ENCODE measurements around the gene IFT27. TPM values are rescaled to one million over a fixed set of nuclear protein-coding genes. Genes with fewer than 3 reads are reported as not detected.

IFT27 gene
- total RNA-seq, 4 donors from 2014 or later, result 5.8 to 22.7 (median 12.9) TPM

DNA sequence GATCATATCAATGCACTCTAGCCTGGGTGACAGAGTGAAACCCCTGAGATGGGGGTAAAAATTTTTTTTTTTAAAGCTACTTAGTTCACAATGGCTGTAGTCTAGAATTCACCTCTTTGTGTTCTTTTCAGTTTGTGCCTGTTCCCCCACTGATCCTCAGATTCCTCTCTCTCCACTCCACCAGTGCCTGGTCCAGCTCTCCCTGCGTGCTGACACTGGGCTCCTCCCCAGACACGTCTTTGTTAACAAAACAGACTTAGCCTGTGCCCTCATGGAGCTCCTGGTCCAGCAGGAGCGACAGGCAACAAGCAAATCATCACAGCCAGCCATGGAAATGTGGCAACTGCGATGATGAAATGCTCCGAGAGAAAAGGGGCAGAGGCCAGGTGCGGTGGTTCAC, 34.0 kb downstream of the IFT27 start:
- Histone ChIP-seq H3K4me3 (no peak overlapping the region), H3K9me3 (no peaks in the 10 kb centered on the region), H3K27ac (no peak overlapping the region), H3K27me3 (peaks cover 17% of the 10 kb centered on the region), H3K4me1 (peaks cover 0 to 8% (median 3%) of the 10 kb centered on the region in 4 donors), H3K36me3 (no peaks in the 10 kb centered on the region)
- no peak for DNase-seq
- WGBS, 2 donors (ENCODE audit: low coverage in 1 of 2), result 44 to 50% methylated on average over 1 to 6 of the region's 6 CpGs
- in situ Hi-C loops (cut with MboI; ENCODE audit: low pct_ligation_motif_present in 1 of 4, low pct_unique_long_range_greater_than_20kb in 1 of 4, low sequenced_read_pairs in 3 of 4), result no loop called here
- TF ChIP-seq POLR2AphosphoS5 (IDR thresholded peaks at IDR 0.05) (no peak), EP300 (IDR thresholded peaks at IDR 0.05; ENCODE audit: low read depth) (no peak), POLR2A (IDR thresholded peaks at IDR 0.05) (no peak)
- TF ChIP-seq, protein P1, sequence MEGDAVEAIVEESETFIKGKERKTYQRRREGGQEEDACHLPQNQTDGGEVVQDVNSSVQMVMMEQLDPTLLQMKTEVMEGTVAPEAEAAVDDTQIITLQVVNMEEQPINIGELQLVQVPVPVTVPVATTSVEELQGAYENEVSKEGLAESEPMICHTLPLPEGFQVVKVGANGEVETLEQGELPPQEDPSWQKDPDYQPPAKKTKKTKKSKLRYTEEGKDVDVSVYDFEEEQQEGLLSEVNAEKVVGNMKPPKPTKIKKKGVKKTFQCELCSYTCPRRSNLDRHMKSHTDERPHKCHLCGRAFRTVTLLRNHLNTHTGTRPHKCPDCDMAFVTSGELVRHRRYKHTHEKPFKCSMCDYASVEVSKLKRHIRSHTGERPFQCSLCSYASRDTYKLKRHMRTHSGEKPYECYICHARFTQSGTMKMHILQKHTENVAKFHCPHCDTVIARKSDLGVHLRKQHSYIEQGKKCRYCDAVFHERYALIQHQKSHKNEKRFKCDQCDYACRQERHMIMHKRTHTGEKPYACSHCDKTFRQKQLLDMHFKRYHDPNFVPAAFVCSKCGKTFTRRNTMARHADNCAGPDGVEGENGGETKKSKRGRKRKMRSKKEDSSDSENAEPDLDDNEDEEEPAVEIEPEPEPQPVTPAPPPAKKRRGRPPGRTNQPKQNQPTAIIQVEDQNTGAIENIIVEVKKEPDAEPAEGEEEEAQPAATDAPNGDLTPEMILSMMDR (IDR thresholded peaks at IDR 0.05), result no peak
- intact Hi-C loops (cut with DNase I; ENCODE audit: low total_unique reads), result no loop called here

DNA sequence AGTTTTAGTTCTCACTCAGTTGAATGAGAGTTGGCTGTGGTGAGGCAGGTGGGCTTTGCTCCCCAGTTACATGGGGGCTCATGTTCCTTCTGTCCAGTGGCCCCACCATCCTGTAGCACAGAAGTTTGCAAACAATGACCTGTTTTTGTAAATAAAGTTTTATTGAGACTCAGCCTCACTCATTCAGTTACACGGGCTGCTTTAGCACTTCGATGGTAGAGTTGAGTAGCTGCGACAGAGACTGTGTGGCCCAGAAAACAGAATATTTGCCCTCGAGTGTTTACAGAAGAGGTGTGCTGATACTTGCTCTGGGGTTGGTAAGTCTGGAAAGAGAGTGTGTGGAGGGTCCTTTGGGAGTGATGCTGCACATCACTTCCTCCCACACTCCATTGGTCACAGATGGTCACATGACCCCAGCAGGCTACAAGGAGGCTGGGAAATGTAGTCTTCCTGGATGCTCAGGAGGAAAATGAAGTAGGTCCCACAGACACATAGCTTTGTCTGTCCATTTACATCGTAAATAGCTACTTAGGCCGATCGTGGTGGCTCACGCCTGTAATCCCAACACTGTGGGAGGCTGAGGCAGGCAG, 34.6 kb downstream of the IFT27 start:
- peaks cover 0 to 10% (median 3%) of the 10 kb centered on the region in 4 donors for H3K4me1 ChIP-seq
- in situ Hi-C loops (cut with MboI; ENCODE audit: low pct_ligation_motif_present in 1 of 4, low pct_unique_long_range_greater_than_20kb in 1 of 4, low sequenced_read_pairs in 3 of 4), result no loop called here
- DNase-seq, result no peak
- H3K27me3 ChIP-seq, result peaks cover 12% of the 10 kb centered on the region
- TF ChIP-seq POLR2A (IDR thresholded peaks at IDR 0.05) (no peak), EP300 (IDR thresholded peaks at IDR 0.05; ENCODE audit: low read depth) (no peak), POLR2AphosphoS5 (IDR thresholded peaks at IDR 0.05) (no peak)
- TF ChIP-seq, protein P1 (IDR thresholded peaks at IDR 0.05), result no peak
- no peaks in the 10 kb centered on the region for H3K9me3 ChIP-seq
- H3K36me3 ChIP-seq, result no peaks in the 10 kb centered on the region
- H3K27ac ChIP-seq, result no peak overlapping the region
- H3K4me3 ChIP-seq, result no peak overlapping the region
- 71% methylated on average over 8 of the region's 8 CpGs; no CpG with 5 or more reads in 1 of the 2 donors for WGBS, 2 donors (ENCODE audit: low coverage in 1 of 2)
- intact Hi-C loops (cut with DNase I; ENCODE audit: low total_unique reads), result no loop called here

DNA sequence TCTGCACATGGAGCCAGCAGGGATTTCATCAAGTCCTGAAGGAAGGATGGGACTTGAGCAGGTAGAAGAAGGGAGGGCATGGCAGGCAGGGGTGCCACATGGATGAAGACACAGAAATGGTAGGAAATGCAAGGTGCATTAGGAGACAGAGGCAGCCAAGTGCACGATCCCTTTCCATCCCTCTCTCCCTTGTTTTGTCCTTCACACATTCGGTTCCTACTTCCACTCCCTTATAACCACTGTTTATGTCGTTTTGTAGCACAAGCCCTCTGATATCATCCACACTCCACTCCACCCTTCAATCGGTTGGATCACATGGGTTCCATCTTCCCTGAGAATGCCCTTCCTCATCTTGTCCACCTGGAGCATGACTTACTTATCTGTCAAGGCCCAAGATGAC, 35.2 kb downstream of the IFT27 start:
- peaks cover 7% of the 10 kb centered on the region for H3K27me3 ChIP-seq
- DNase-seq, result peak; percentile 2
- TF ChIP-seq EP300 (IDR thresholded peaks at IDR 0.05; ENCODE audit: low read depth) (no peak), POLR2AphosphoS5 (IDR thresholded peaks at IDR 0.05) (no peak), POLR2A (IDR thresholded peaks at IDR 0.05) (no peak)
- TF ChIP-seq, protein P1 (IDR thresholded peaks at IDR 0.05), result no peak
- H3K9me3 ChIP-seq, result no peaks in the 10 kb centered on the region
- 76 to 78% methylated on average over 3 to 4 of the region's 4 CpGs for WGBS, 2 donors (ENCODE audit: low coverage in 1 of 2)
- peaks cover 0 to 10% (median 3%) of the 10 kb centered on the region in 4 donors for H3K4me1 ChIP-seq
- in situ Hi-C loops (cut with MboI; ENCODE audit: low pct_ligation_motif_present in 1 of 4, low pct_unique_long_range_greater_than_20kb in 1 of 4, low sequenced_read_pairs in 3 of 4) (no loop called here), intact Hi-C loops (cut with DNase I; ENCODE audit: low total_unique reads) (no loop called here)
- no peak overlapping the region for H3K27ac ChIP-seq
- no peaks in the 10 kb centered on the region for H3K36me3 ChIP-seq
- no peak overlapping the region for H3K4me3 ChIP-seq

DNA sequence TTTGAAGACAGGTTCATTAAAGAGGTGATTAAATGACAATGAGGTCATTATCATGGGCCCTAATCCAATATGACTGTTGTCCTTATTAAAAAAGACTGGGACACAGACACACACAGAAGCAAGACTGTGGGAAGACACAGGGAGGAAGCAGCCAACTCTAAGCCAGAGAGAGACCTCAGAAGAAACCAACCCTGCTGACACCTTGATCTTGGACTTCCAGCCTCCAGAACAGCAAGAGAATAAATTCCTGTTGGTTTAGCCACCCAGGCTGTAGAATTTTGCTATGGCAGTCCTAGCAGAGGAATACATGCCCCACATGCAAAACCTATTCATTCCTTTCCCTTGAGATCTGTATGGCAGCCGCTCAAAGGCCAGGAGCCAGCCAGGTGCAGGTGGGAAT, 36.7 kb downstream of the IFT27 start:
- Histone ChIP-seq H3K4me3 (no peak overlapping the region), H3K36me3 (no peaks in the 10 kb centered on the region), H3K4me1 (peaks cover 0 to 10% (median 3%) of the 10 kb centered on the region in 4 donors), H3K27ac (no peak overlapping the region), H3K9me3 (no peaks in the 10 kb centered on the region), H3K27me3 (no peaks in the 10 kb centered on the region)
- no peak for DNase-seq
- intact Hi-C loops (cut with DNase I; ENCODE audit: low total_unique reads) (no loop called here), in situ Hi-C loops (cut with MboI; ENCODE audit: low pct_ligation_motif_present in 1 of 4, low pct_unique_long_range_greater_than_20kb in 1 of 4, low sequenced_read_pairs in 3 of 4) (no loop called here)
- TF ChIP-seq POLR2AphosphoS5 (IDR thresholded peaks at IDR 0.05) (no peak), EP300 (IDR thresholded peaks at IDR 0.05; ENCODE audit: low read depth) (no peak), POLR2A (IDR thresholded peaks at IDR 0.05) (no peak)
- TF ChIP-seq, protein P1 (IDR thresholded peaks at IDR 0.05), result no peak
- 76% methylated on average over 1 of the region's 1 CpG; no CpG with 5 or more reads in 1 of the 2 donors for WGBS, 2 donors (ENCODE audit: low coverage in 1 of 2)

All from transverse colon (tissue), 4 donors.